SK-N-SH (cell line): ENCODE measurements around the gene PRKG1.

Source experiments
- FOSL2 ChIP-seq: IDR thresholded peaks from 2 replicates; pipeline ENCODE4 v1.4.0; 2012; ENCODE audit warnings: low read depth, mild to moderate bottlenecking, moderate library complexity, borderline replicate concordance
- TCF12 ChIP-seq: IDR thresholded peaks from 2 replicates; pipeline ENCODE4 v1.4.0; 2012
- TF ChIP-seq, protein P1 (sequence below): fragments of 200-600 bp; sonication (generic); IDR thresholded peaks from 2 replicates; pipeline ENCODE4 v1.6.1; 2017; ENCODE audit warnings: antibody characterized with exemption, mild to moderate bottlenecking, moderate library complexity
- TF ChIP-seq, protein P2 (sequence below): IDR thresholded peaks from 2 replicates; pipeline ENCODE4 v1.4.0; 2012; ENCODE audit warnings: low read depth

DNA sequence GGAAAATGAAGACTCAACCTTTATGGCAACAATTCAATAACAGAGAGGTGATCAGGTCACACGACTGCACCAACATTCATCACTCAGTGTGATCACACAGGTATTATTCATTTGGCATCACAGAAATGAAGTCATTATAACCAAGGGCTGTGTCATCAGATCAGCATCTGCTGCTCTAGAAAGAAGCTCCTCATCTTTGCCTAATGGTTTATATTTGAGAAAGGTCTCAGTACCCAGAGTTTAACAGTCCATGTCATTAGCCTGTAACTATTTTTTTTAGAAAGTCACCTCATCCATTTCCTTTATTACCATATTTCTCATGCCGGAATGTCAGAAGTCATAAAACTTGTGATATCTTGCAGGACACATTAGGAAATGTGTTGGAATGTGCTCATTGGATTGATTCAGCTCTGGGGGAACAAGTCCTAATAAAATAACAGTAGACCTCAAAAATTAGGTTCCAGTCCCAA lies 45.1 kb upstream of the PRKG1 start:
- TF ChIP-seq, protein P1, sequence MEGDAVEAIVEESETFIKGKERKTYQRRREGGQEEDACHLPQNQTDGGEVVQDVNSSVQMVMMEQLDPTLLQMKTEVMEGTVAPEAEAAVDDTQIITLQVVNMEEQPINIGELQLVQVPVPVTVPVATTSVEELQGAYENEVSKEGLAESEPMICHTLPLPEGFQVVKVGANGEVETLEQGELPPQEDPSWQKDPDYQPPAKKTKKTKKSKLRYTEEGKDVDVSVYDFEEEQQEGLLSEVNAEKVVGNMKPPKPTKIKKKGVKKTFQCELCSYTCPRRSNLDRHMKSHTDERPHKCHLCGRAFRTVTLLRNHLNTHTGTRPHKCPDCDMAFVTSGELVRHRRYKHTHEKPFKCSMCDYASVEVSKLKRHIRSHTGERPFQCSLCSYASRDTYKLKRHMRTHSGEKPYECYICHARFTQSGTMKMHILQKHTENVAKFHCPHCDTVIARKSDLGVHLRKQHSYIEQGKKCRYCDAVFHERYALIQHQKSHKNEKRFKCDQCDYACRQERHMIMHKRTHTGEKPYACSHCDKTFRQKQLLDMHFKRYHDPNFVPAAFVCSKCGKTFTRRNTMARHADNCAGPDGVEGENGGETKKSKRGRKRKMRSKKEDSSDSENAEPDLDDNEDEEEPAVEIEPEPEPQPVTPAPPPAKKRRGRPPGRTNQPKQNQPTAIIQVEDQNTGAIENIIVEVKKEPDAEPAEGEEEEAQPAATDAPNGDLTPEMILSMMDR: no peak
- TF ChIP-seq, protein P2, sequence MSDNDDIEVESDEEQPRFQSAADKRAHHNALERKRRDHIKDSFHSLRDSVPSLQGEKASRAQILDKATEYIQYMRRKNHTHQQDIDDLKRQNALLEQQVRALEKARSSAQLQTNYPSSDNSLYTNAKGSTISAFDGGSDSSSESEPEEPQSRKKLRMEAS: no peak
- TF ChIP-seq TCF12: peak; percentile 19; the same call in 1 of the 2 replicates
- TF ChIP-seq FOSL2: no peak
